ENCODE measurements around the gene PCDHB8. TPM values are rescaled to one million over a fixed set of nuclear protein-coding genes. Genes with fewer than 3 reads are reported as not detected.
A peak's percentile ranks its signal among the peaks of the same experiment; 100 is the strongest.
"Not testable (repeated sequence)": the region's sequence is repeated elsewhere in the genome, so short reads cannot be mapped to it uniquely, and the experiment has no call there.

The PCDHB8 gene
- total RNA-seq = under 1 TPM in 2 of 4 donors, not detected in 2; 0.16 to 0.20 TPM

DNA sequence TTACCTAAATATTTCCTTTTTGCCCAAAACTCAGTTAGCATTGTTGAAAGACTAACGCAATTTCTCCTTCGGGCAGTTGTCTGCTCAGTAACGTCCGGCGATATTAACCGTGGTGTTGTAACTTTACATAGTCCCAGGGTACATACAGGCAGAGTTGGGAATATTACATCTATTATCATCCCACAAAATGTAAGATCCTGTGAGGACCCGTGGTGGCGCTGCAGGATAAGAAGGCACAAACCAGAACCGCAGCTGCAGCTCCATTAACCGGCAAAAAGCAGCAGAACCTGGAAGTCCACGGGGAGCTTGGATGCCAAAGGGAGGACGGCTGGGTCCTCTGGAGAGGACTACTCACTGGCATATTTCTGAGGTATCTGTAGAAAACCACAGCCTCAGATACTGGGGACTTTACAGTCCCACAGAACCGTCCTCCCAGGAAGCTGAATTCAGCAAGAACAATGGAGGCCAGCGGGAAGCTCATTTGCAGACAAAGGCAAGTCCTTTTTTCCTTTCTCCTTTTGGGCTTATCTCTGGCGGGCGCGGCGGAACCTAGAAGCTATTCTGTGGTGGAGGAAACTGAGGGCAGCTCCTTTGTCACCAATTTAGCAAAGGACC lies at the start of gene PCDHB8:
TSS of gene PCDHB8 (plus strand) at position 214 of the 615 bp plus-strand sequence. CDS start at position 459, 245 bp downstream.
- H3K4me1 ChIP-seq; ATAC-seq; H3K36me3 ChIP-seq; H3K4me3 ChIP-seq; DNase-seq; in situ Hi-C loops (cut with MboI; ENCODE audit: low sequenced_read_pairs in 4 of 4); H3K27ac ChIP-seq; intact Hi-C loops (cut with DNase I; ENCODE audit: low total_unique reads): not testable (repeated sequence)
- Histone ChIP-seq H3K9me3 (peaks cover 0 to 22% (median 13%) of the 10 kb centered on the region in 3 donors), H3K27me3 (peaks cover 5 to 50% (median 25%) of the 10 kb centered on the region in 3 donors)

DNA sequence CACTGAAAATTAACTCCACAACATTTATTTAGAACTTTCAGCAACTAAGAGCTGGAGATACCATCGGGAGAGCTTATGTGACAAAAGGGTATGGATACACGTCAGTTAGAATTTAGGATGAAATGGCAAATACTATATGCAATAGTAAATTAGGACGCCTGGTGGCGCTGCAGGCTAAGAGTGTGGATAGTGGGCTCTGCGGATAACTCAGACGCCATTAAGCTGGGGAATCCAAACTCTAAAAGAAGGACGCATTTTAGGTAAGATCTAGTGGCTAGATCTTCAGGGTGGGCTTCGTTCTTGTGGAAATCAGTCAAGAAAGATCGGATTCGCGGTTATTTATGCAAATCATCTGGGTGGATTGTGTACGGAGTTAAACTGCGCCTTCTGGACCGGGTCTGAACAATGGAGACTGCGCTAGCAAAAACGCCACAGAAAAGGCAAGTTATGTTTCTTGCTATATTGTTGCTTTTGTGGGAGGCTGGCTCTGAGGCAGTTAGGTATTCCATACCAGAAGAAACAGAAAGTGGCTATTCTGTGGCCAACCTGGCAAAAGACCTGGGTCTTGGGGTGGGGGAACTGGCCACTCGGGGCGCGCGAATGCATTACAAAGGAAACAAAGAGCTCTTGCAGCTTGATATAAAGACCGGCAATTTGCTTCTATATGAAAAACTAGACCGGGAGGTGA lies 42.4 kb upstream of the PCDHB8 start, which contains the start of gene PCDHB5:
TSS of gene PCDHB5 (plus strand) at position 177 of the 688 bp plus-strand sequence. CDS start at position 406, 229 bp downstream.
- no peak for ATAC-seq
- H3K27me3 ChIP-seq = no peaks in the 10 kb centered on the region
- in situ Hi-C loops (cut with MboI; ENCODE audit: low sequenced_read_pairs in 4 of 4) = no loop called here
- TF ChIP-seq POLR2A (IDR thresholded peaks at IDR 0.05) = no peak
- TF ChIP-seq, protein P1, sequence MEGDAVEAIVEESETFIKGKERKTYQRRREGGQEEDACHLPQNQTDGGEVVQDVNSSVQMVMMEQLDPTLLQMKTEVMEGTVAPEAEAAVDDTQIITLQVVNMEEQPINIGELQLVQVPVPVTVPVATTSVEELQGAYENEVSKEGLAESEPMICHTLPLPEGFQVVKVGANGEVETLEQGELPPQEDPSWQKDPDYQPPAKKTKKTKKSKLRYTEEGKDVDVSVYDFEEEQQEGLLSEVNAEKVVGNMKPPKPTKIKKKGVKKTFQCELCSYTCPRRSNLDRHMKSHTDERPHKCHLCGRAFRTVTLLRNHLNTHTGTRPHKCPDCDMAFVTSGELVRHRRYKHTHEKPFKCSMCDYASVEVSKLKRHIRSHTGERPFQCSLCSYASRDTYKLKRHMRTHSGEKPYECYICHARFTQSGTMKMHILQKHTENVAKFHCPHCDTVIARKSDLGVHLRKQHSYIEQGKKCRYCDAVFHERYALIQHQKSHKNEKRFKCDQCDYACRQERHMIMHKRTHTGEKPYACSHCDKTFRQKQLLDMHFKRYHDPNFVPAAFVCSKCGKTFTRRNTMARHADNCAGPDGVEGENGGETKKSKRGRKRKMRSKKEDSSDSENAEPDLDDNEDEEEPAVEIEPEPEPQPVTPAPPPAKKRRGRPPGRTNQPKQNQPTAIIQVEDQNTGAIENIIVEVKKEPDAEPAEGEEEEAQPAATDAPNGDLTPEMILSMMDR (IDR thresholded peaks at IDR 0.05 in 4 of 5, conservative IDR thresholded peaks at IDR 0.05 in 1 of 5) = peak in 3 of 5 experiments; percentile 19 to 46 (median 32)
- H3K9me3 ChIP-seq = peaks cover 0 to 5% (median 0%) of the 10 kb centered on the region in 3 donors
- peak within 1 kb of the TSS; percentile 34 to 54 (median 47) for H3K4me3 ChIP-seq
- intact Hi-C loops (cut with DNase I; ENCODE audit: low total_unique reads) = no loop called here
- DNase-seq = no peak
- no peaks in the 10 kb centered on the region for H3K4me1 ChIP-seq
- no peaks in the 10 kb centered on the region for H3K36me3 ChIP-seq
- peak within 1 kb of the TSS in 1 of 4 donors; percentile 49 for H3K27ac ChIP-seq

DNA sequence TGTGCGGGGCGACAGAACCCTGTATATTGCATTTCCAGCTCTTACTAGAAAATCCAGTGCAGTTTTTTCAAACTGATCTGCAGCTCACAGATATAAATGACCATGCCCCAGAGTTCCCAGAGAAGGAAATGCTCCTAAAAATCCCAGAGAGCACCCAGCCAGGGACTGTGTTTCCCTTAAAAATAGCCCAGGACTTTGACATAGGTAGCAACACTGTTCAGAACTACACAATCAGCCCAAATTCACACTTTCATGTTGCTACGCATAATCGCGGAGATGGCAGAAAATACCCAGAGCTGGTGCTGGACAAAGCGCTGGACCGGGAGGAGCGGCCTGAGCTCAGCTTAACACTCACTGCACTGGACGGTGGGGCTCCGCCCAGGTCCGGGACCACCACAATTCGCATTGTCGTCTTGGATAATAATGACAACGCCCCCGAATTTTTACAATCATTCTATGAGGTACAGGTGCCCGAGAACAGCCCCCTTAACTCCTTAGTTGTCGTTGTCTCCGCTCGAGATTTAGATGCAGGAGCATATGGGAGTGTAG lies 41.8 kb upstream of the PCDHB8 start:
- in situ Hi-C loops (cut with MboI; ENCODE audit: low sequenced_read_pairs in 4 of 4) = no loop called here

DNA sequence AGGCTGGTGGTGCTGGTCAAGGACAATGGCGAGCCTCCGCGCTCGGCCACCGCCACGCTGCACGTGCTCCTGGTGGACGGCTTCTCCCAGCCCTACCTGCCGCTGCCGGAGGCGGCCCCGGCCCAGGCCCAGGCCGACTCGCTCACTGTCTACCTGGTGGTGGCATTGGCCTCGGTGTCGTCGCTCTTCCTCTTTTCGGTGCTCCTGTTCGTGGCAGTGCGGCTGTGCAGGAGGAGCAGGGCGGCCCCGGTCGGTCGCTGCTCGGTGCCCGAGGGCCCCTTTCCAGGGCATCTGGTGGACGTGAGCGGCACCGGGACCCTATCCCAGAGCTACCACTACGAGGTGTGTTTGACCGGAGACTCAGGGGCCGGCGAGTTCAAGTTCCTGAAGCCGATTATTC lies 40.2 kb upstream of the PCDHB8 start:
- H3K4me1 ChIP-seq; H3K9me3 ChIP-seq; H3K36me3 ChIP-seq; H3K4me3 ChIP-seq; ATAC-seq; H3K27ac ChIP-seq; DNase-seq; intact Hi-C loops (cut with DNase I; ENCODE audit: low total_unique reads); in situ Hi-C loops (cut with MboI; ENCODE audit: low sequenced_read_pairs in 4 of 4); H3K27me3 ChIP-seq: not testable (repeated sequence)

More for the DNA sequence above, 41.8 kb upstream of the PCDHB8 start:
- Histone ChIP-seq H3K9me3 (peaks cover 0 to 5% (median 0%) of the 10 kb centered on the region in 3 donors), H3K27me3 (no peaks in the 10 kb centered on the region), H3K4me1 (no peaks in the 10 kb centered on the region), H3K27ac (no peak overlapping the region), H3K36me3 (no peaks in the 10 kb centered on the region), H3K4me3 (peak overlapping the region; percentile 34 to 54 (median 47))
- intact Hi-C loops (cut with DNase I; ENCODE audit: low total_unique reads) = no loop called here
- TF ChIP-seq, protein P1 (IDR thresholded peaks at IDR 0.05 in 4 of 5, conservative IDR thresholded peaks at IDR 0.05 in 1 of 5) = no peak
- no peak for TF ChIP-seq POLR2A (IDR thresholded peaks at IDR 0.05)
- DNase-seq = no peak
- ATAC-seq = no peak

DNA sequence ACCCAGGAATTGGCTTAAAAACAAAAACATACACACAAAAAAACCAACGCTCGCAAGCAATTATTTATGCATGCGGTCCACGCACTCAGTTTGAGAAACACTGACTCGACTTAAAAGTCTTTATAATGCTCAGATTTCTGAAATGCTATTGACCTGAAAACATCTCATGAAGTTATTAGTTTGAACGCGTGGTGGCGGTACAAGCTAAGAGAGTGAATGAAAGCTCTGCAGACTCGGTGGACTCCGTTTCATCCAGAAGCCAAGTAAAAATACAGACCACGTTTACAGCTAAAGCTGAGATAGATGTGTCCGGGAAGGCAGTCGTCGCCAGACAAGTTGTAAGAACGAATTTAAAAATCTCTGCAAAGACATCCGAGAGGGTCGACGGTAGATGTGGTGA lies 27.8 kb upstream of the PCDHB8 start, which contains the start of gene PCDHB6:
TSS of gene PCDHB6 (plus strand) at position 246 of the 400 bp plus-strand sequence. CDS start 201 bp downstream, outside the sequence.
- Histone ChIP-seq H3K4me1 (no peaks in the 10 kb centered on the region), H3K27me3 (peaks cover 0 to 9% (median 0%) of the 10 kb centered on the region in 3 donors), H3K9me3 (peaks cover 0 to 14% (median 0%) of the 10 kb centered on the region in 3 donors), H3K36me3 (no peaks in the 10 kb centered on the region), H3K4me3 (peak within 1 kb of the TSS in 2 of 4 donors; percentile 0 to 10), H3K27ac (no peak within 1 kb of the TSS)
- no peak for TF ChIP-seq POLR2A (IDR thresholded peaks at IDR 0.05)
- TF ChIP-seq, protein P1 (IDR thresholded peaks at IDR 0.05 in 4 of 5, conservative IDR thresholded peaks at IDR 0.05 in 1 of 5) = no peak
- in situ Hi-C loops (cut with MboI; ENCODE audit: low sequenced_read_pairs in 4 of 4) (no loop called here), intact Hi-C loops (cut with DNase I; ENCODE audit: low total_unique reads) (no loop called here)
- ATAC-seq (no peak), DNase-seq (no peak)

Data from gastrocnemius medialis (tissue), 4 donors.